Mucosa of descending colon (tissue), 3 donors: ENCODE measurements around the gene LUC7L2. TPM values are rescaled to one million over a fixed set of nuclear protein-coding genes. Genes with fewer than 3 reads are reported as not detected.
"Not testable (repeated sequence)": the region's sequence is repeated elsewhere in the genome, so short reads cannot be mapped to it uniquely, and the experiment has no call there.

Experiments used
- ATAC-seq: fragments of 200-7000 bp; cut with Tn5 transposase; one replicate; pipeline ENCODE4 v1.9.1; 2020; ENCODE audit warnings: mild to moderate bottlenecking, moderate library complexity
- DNase-seq, 3 donors: peaks; one replicate each; pipeline ENCODE4 v3.0.0-alpha.2; 2020
- H3K36me3 ChIP-seq: fragments of 200-600 bp; one replicate; pipeline ENCODE4 v1.8.0; 2021; ENCODE audit warnings: low read depth, mild to moderate bottlenecking
- H3K4me1 ChIP-seq: fragments of 200-600 bp; one replicate; pipeline ENCODE4 v1.8.0; 2021; ENCODE audit warnings: low read depth, mild to moderate bottlenecking
- H3K4me3 ChIP-seq: fragments of 200-600 bp; one replicate; pipeline ENCODE4 v1.8.0; 2021; ENCODE audit warnings: mild to moderate bottlenecking
- H3K9me3 ChIP-seq: fragments of 200-600 bp; one replicate; pipeline ENCODE4 v1.8.0; 2021; ENCODE audit warnings: mild to moderate bottlenecking
- intact Hi-C, 2 donors: fragments of 100-400 bp; cut with DNase I in 1 of 2; cut with micrococcal nuclease in 1 of 2; formaldehyde crosslinking; loops; one replicate each; pipeline versions ENCODE4 v1.11.0 to v1.11.1; 2022; cut with DNase I, micrococcal nuclease
- total RNA-seq, 3 donors: library from RNA; stranded (reverse); fragmentation: NEBNext Ultra II Directional in 2 of 3; extraction: Animal tissue kit (Norgen Biotek cat#: 25700) in 2 of 3; gene quantifications; one replicate each; pipeline versions ENCODE4 v1.2.1 to v1.2.4, GENCODE V29; 2021 to 2023
- TF ChIP-seq, protein P1 (sequence below): fragments of 200-600 bp; IDR thresholded peaks from one replicate; pipeline ENCODE4 v1.8.0; 2022; ENCODE audit warnings: antibody characterized with exemption, mild to moderate bottlenecking
- donor health status: DM: no; HTN: no; CAD: no; lungs with moderate emphysema.
- donor health status: DM: no; HTN: no; CAD: no.
- donor health status: DM: no; HTN: yes; CAD: no.

Gene LUC7L2
- total RNA-seq, 3 donors from 2014 or later, result 78.4 to 85.2 (median 82.0) TPM

DNA sequence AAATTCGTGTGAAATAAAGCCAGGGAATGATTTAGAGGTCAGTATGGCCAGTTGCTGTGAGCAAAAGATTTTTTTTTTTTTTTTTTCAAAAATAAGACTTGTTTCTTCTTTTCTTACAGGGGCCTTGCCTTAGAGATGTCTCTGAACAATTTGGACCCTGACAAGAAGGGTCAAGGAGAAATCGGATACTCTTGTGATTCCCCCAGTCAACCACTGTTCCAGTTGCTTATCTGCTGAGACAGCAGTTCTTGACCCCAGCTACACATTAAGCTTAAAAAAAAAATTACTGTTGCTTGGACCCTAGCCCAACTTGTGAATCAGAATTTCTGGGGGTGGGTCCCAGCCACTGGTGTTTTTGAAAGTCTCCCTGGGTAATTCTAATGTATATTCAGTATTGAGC is 30.6 kb upstream of the LUC7L2 start:
- Histone ChIP-seq H3K4me3 (no peak overlapping the region), H3K4me1 (peaks cover 6% of the 10 kb centered on the region), H3K9me3 (no peaks in the 10 kb centered on the region), H3K36me3 (no peaks in the 10 kb centered on the region)
- ATAC-seq (no peak), DNase-seq (no peak)
- intact Hi-C loops, result no loop called here
- TF ChIP-seq, protein P1, sequence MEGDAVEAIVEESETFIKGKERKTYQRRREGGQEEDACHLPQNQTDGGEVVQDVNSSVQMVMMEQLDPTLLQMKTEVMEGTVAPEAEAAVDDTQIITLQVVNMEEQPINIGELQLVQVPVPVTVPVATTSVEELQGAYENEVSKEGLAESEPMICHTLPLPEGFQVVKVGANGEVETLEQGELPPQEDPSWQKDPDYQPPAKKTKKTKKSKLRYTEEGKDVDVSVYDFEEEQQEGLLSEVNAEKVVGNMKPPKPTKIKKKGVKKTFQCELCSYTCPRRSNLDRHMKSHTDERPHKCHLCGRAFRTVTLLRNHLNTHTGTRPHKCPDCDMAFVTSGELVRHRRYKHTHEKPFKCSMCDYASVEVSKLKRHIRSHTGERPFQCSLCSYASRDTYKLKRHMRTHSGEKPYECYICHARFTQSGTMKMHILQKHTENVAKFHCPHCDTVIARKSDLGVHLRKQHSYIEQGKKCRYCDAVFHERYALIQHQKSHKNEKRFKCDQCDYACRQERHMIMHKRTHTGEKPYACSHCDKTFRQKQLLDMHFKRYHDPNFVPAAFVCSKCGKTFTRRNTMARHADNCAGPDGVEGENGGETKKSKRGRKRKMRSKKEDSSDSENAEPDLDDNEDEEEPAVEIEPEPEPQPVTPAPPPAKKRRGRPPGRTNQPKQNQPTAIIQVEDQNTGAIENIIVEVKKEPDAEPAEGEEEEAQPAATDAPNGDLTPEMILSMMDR, result no peak

DNA sequence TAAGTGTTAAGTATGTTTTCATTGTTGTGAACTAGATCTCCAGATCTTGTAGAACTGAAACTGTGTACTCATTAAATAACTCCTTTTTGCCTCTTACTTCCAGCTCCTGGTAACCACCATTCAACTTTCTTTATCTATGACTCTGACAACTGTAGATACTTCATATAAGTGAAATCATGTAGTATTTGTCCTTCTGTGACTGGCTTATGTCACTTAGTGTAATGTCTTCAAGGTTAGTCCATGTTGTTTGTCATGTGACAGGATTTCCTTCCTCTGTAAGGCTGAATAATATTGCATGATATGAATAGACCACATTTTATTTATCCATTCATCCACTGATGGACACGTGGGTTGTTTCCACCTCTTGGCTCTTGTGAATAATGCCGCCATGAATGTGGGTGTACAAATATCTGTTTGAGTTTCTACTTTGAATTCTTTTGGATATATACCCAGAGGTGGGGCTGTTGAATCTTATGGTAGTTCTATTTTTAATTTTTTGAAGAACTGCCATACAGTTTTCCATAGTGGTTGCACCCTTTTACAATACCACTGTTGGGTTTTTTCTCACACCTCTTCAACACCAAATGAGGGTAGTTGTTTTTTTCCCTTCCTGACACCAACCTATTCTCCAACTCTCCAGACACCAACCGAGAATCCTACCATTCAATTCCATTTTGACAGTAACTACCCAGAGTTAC is 29.2 kb upstream of the LUC7L2 start:
- intact Hi-C loops, result no loop called here
- H3K4me1 ChIP-seq, result peaks cover 6% of the 10 kb centered on the region
- H3K9me3 ChIP-seq, result no peaks in the 10 kb centered on the region
- DNase-seq (no peak), ATAC-seq (no peak)
- H3K36me3 ChIP-seq, result no peaks in the 10 kb centered on the region
- TF ChIP-seq, protein P1, result no peak
- H3K4me3 ChIP-seq, result no peak overlapping the region

DNA sequence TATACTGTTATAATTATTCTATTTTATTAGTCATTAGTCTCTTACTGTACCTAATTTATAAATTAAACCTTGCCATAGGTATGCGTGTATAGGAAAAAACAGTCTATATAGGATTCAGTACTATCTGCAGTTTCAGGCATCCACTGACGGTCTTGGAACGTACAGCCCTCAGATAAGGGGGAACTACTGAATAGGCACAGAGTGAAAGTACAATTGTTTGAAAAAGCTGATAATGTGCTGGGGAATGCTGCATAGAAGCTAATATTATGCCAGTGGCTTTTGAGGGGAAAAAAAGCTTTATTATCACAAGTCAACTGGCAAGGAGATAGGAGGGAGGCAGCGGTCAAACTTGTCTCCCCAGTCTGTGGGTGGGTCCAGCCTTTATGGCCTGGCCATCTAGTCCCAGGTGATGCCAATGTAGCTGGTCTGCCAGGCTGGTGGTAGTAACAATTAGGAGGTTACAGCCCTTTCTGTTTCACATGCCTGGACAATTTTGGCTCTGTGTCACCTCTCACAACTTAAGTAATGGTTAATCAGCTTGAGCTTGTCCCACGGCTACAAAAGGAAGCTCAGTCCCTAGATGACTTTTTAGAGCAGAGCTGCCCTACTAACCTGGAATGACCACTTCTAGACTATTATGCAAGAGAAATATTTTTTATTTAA is 26.9 kb upstream of the LUC7L2 start:
- peak in 2 of 3 donors; percentile 30 to 31 for DNase-seq
- no peak overlapping the region for H3K4me3 ChIP-seq
- no peaks in the 10 kb centered on the region for H3K36me3 ChIP-seq
- TF ChIP-seq, protein P1, result no peak
- intact Hi-C loops, result no loop called here
- H3K4me1 ChIP-seq, result peaks cover 6% of the 10 kb centered on the region
- peak; percentile 60 for ATAC-seq
- no peaks in the 10 kb centered on the region for H3K9me3 ChIP-seq

DNA sequence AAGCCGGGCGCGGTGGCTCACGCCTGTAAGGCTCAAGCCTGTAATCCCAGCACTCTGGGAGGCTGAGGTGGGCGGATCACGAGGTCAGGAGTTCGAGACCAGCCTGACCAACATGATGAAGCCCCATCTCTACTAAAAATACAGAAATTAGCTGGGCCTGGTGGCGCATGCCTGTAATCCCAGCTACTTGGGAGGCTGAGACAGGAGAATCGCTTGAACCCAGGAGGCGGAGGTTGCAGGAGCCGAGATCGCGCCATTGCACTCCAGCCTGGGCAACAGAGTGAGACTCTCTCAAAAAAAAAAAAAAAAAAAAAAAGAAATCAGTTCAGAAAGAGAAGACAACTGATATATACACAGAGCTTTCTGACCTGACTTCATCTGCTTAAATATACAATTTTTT is 26.3 kb upstream of the LUC7L2 start:
- DNase-seq, H3K4me3 ChIP-seq, H3K36me3 ChIP-seq, intact Hi-C loops, H3K4me1 ChIP-seq, ATAC-seq, H3K9me3 ChIP-seq: not testable (repeated sequence)

DNA sequence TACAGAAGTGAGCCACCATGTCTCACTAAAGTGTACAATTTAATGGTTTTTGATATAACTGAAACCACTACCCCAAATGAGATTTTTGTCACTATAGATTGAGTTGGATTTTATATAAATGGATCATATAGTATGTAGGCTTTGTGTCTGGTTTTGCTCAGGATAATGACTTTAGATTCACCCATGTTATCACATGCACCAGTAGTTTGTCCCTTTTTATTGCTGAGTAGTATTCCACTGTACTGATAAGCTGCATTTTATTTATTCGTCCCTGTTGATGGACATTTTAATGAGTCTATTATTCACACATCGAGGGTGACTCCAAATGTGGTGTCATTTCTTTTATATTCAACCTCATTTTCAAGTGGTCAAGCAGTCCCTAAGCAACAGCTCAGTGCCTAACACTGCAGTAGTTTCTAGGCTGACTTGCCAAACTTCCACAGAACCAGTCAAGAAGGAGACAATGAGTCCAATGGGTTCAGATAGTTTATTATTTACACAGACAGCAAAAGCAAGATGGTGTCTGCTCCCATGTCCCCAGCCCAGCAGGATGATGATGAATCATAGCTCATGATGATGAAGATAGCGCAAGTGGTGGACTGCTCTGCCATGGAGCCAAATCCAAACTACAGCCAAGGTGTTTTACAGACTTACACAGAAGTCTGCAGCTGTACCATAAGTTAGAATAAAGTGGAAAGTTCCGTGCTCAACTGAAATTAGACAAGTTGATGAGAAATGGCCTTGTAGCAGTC is 25.1 kb upstream of the LUC7L2 start:
- no peaks in the 10 kb centered on the region for H3K9me3 ChIP-seq
- no peak overlapping the region for H3K4me3 ChIP-seq
- H3K36me3 ChIP-seq, result no peaks in the 10 kb centered on the region
- DNase-seq (no peak), ATAC-seq (no peak)
- peaks cover 6% of the 10 kb centered on the region for H3K4me1 ChIP-seq
- intact Hi-C loops, result no loop called here
- TF ChIP-seq, protein P1, result no peak

DNA sequence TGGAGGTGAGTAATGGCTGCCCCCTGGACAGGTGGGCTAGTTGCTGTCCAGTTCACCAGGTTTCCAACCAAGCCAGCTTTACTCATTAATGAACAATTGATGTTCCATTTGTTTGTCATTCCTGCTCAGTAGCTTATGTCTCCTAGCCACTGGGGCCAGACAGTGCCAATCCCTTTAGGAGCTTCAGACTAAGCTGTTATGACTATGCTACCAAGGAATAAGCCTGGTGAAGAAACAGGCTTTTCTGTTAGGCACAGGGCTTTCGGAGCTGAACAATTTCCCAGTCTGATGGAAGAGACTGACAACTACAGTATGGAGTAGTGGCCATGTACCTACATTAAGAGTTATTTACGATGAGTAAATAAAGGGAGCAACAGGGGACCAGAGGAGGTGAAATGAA is 20.7 kb upstream of the LUC7L2 start:
- no peaks in the 10 kb centered on the region for H3K4me1 ChIP-seq
- H3K9me3 ChIP-seq, result no peaks in the 10 kb centered on the region
- ATAC-seq (no peak), DNase-seq (no peak)
- H3K36me3 ChIP-seq, result no peaks in the 10 kb centered on the region
- intact Hi-C loops, result no loop called here
- TF ChIP-seq, protein P1, result no peak
- H3K4me3 ChIP-seq, result no peak overlapping the region
